ENCODE measurements around the gene MID1IP1. TPM values are rescaled to one million over a fixed set of nuclear protein-coding genes. Genes with fewer than 3 reads are reported as not detected.

The MID1IP1 gene
- total and polyA plus RNA-seq, 2 of the 13 experiments (the other 11 are each of a cell fraction or from before 2014, with no cell fraction given): 35.7 to 36.1 TPM

DNA sequence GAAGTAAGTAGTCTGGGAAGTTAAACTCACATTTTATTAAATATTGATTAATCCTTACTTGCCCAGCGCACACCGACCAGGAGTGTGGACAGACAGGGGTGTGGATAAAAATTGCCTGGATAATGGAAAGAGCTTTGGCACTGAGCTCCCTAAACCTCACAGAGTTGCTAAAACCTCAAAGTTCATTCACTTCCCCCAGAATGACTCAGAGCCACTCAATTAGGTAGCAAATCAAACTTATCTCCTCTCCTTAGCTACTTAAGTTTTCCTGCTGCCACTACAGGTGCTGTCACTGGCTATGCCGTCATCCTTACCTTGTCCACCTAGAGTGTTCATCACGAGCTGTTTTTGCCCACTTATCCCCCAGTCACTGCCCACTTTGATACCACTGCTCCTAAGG is 27.0 kb upstream of the MID1IP1 start (continued):
- TF ChIP-seq, protein P1, sequence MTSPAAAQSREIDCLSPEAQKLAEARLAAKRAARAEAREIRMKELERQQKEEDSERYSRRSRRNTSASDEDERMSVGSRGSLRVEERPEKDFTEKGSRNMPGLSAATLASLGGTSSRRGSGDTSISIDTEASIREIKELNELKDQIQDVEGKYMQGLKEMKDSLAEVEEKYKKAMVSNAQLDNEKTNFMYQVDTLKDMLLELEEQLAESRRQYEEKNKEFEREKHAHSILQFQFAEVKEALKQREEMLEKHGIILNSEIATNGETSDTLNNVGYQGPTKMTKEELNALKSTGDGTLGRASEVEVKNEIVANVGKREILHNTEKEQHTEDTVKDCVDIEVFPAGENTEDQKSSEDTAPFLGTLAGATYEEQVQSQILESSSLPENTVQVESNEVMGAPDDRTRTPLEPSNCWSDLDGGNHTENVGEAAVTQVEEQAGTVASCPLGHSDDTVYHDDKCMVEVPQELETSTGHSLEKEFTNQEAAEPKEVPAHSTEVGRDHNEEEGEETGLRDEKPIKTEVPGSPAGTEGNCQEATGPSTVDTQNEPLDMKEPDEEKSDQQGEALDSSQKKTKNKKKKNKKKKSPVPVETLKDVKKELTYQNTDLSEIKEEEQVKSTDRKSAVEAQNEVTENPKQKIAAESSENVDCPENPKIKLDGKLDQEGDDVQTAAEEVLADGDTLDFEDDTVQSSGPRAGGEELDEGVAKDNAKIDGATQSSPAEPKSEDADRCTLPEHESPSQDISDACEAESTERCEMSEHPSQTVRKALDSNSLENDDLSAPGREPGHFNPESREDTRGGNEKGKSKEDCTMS (CRISPR knock-in tag; conservative IDR thresholded peaks at IDR 0.05): no peak
- TF ChIP-seq ZNF225 (CRISPR knock-in tag; IDR thresholded peaks at IDR 0.05) (no peak), NKX3-1 (CRISPR knock-in tag; IDR thresholded peaks at IDR 0.05) (no peak), HNRNPK (IDR thresholded peaks at IDR 0.05; ENCODE audit: low read depth, low read length, poor library complexity, severe bottlenecking) (no peak), ZNF816 (CRISPR knock-in tag; IDR thresholded peaks at IDR 0.05; ENCODE audit: borderline replicate concordance) (no peak), ZC3H4 (CRISPR knock-in tag; IDR thresholded peaks at IDR 0.05; ENCODE audit: borderline replicate concordance) (no peak)
- TF ChIP-seq, protein P2, sequence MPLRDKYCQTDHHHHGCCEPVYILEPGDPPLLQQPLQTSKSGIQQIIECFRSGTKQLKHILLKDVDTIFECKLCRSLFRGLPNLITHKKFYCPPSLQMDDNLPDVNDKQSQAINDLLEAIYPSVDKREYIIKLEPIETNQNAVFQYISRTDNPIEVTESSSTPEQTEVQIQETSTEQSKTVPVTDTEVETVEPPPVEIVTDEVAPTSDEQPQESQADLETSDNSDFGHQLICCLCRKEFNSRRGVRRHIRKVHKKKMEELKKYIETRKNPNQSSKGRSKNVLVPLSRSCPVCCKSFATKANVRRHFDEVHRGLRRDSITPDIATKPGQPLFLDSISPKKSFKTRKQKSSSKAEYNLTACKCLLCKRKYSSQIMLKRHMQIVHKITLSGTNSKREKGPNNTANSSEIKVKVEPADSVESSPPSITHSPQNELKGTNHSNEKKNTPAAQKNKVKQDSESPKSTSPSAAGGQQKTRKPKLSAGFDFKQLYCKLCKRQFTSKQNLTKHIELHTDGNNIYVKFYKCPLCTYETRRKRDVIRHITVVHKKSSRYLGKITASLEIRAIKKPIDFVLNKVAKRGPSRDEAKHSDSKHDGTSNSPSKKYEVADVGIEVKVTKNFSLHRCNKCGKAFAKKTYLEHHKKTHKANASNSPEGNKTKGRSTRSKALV (CRISPR knock-in tag; IDR thresholded peaks at IDR 0.05): no peak
- TF ChIP-seq, protein P3, sequence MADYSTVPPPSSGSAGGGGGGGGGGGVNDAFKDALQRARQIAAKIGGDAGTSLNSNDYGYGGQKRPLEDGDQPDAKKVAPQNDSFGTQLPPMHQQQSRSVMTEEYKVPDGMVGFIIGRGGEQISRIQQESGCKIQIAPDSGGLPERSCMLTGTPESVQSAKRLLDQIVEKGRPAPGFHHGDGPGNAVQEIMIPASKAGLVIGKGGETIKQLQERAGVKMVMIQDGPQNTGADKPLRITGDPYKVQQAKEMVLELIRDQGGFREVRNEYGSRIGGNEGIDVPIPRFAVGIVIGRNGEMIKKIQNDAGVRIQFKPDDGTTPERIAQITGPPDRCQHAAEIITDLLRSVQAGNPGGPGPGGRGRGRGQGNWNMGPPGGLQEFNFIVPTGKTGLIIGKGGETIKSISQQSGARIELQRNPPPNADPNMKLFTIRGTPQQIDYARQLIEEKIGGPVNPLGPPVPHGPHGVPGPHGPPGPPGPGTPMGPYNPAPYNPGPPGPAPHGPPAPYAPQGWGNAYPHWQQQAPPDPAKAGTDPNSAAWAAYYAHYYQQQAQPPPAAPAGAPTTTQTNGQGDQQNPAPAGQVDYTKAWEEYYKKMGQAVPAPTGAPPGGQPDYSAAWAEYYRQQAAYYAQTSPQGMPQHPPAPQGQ (CRISPR knock-in tag; IDR thresholded peaks at IDR 0.05; ENCODE audit: borderline replicate concordance): no peak
